Measurements from ENCODE around the gene ADGRG3.

ADGRG3 gene

DNA sequence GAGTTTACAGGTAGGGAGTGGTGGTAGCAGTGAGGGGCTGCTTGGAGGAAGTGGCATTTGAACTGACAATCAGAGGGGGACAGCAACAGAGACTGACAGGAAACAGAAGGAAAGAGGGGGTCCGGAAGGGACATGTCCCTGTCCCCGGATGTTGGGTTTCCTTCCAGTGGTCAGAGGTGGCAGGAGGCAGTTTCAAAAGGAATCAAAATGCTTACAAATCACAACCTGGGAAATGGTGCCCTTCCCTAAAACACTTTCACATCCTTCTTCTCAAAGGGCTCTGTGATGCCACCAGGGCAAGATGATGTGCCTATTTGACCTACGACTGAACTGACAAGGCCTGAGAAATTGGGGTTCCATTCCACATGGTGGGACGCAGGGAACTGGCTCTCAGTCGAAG, 20.0 kb upstream of the ADGRG3 start:
- Histone ChIP-seq H3K4me1 (ENCODE audit: insufficient read depth, low read length, poor library complexity, severe bottlenecking) (peaks cover 62% of the 10 kb centered on the region), H3K9ac (ENCODE audit: low read depth, low read length, poor library complexity, severe bottlenecking) (peak overlapping the region; percentile 25), H3K4me2 (ENCODE audit: low read depth, low read length, poor library complexity, severe bottlenecking) (peak overlapping the region; percentile 6), H3K27me3 (ENCODE audit: insufficient read depth, low read length, poor library complexity, severe bottlenecking) (no peaks in the 10 kb centered on the region), H4K20me1 (ENCODE audit: insufficient read depth, low read length, poor library complexity, severe bottlenecking) (no peaks in the 10 kb centered on the region), H3F3A (ENCODE audit: low read depth) (0 out of 2 replicates have a peak, but pooled peaks cover 3% of the 10 kb centered on the region), H3K79me2 (ENCODE audit: insufficient read depth, low read length) (no peaks in the 10 kb centered on the region), H3K36me3 (ENCODE audit: insufficient read depth, low read length) (no peaks in the 10 kb centered on the region), H3K4me3 (ENCODE audit: low read length, poor library complexity, severe bottlenecking) (no peak overlapping the region), H3K9me3 (ENCODE audit: insufficient read depth, low read depth, low read length) (no peaks in the 10 kb centered on the region), H3K9me2 (replicated peaks; ENCODE audit: low read depth, low read length) (no peaks in the 10 kb centered on the region), H2AFZ (ENCODE audit: low read length) (no peak overlapping the region)
- TF ChIP-seq, protein P1, sequence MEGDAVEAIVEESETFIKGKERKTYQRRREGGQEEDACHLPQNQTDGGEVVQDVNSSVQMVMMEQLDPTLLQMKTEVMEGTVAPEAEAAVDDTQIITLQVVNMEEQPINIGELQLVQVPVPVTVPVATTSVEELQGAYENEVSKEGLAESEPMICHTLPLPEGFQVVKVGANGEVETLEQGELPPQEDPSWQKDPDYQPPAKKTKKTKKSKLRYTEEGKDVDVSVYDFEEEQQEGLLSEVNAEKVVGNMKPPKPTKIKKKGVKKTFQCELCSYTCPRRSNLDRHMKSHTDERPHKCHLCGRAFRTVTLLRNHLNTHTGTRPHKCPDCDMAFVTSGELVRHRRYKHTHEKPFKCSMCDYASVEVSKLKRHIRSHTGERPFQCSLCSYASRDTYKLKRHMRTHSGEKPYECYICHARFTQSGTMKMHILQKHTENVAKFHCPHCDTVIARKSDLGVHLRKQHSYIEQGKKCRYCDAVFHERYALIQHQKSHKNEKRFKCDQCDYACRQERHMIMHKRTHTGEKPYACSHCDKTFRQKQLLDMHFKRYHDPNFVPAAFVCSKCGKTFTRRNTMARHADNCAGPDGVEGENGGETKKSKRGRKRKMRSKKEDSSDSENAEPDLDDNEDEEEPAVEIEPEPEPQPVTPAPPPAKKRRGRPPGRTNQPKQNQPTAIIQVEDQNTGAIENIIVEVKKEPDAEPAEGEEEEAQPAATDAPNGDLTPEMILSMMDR (conservative IDR thresholded peaks at IDR 0.05; ENCODE audit: low read length): no peak
- TF ChIP-seq EZH2phosphoT487 (IDR thresholded peaks at IDR 0.05; ENCODE audit: borderline replicate concordance): no peak

DNA sequence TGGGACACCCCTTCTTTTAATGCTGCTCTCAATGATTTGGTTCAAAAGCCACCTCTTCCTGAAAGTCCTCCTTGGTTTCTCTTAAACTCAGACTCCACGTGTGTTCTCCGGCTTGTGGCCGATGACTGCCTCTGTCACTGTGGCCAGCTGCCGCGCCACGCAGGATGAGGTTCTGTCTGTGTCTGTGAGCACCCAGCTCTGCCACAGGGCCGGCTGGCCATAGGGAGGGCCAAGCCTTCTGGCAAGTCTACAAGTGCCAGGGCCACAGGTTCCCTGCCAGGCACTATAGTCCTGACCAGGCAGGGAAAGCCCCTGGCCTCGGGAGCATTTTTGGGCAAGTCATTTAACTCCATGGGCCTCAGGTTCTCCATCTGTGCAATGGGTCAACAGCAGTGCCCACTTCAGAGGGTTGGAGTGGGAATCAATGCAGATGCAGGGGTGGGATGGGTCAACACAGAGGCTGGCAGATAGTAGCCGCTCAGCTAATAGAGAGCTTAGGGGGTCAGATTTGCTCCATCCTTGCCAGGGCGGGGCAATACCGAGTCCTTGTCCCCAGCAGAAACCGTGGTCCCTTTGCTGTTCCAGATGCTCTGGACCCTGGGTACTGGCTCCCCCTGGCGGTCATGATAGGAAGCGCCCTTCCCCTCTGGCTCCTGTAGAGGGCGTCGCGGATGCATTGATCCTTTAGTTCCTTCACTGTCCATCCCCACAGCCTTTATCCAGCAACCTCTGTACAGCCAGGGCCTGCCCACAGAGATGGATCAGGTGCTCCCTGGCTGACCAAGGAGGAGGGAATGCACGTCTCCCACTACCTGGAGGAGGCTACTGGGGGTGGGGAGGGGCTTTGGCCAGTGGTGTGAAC, 19.3 kb upstream of the ADGRG3 start:
- H3F3A ChIP-seq (ENCODE audit: low read depth): no peaks in the 10 kb centered on the region
- no peak overlapping the region for H3K4me3 ChIP-seq (ENCODE audit: low read length, poor library complexity, severe bottlenecking)
- H4K20me1 ChIP-seq (ENCODE audit: insufficient read depth, low read length, poor library complexity, severe bottlenecking): no peaks in the 10 kb centered on the region
- no peaks in the 10 kb centered on the region for H3K36me3 ChIP-seq (ENCODE audit: insufficient read depth, low read length)
- H2AFZ ChIP-seq (ENCODE audit: low read length): no peak overlapping the region
- no peaks in the 10 kb centered on the region for H3K9me2 ChIP-seq (replicated peaks; ENCODE audit: low read depth, low read length)
- H3K79me2 ChIP-seq (ENCODE audit: insufficient read depth, low read length): no peaks in the 10 kb centered on the region
- H3K9me3 ChIP-seq (ENCODE audit: insufficient read depth, low read depth, low read length): no peaks in the 10 kb centered on the region
- peaks cover 55% of the 10 kb centered on the region for H3K4me1 ChIP-seq (ENCODE audit: insufficient read depth, low read length, poor library complexity, severe bottlenecking)
- H3K9ac ChIP-seq (ENCODE audit: low read depth, low read length, poor library complexity, severe bottlenecking): no peak overlapping the region
- TF ChIP-seq EZH2phosphoT487 (IDR thresholded peaks at IDR 0.05; ENCODE audit: borderline replicate concordance): no peak
- TF ChIP-seq, protein P1 (conservative IDR thresholded peaks at IDR 0.05; ENCODE audit: low read length): peak; percentile 100
- H3K27me3 ChIP-seq (ENCODE audit: insufficient read depth, low read length, poor library complexity, severe bottlenecking): no peaks in the 10 kb centered on the region
- H3K4me2 ChIP-seq (ENCODE audit: low read depth, low read length, poor library complexity, severe bottlenecking): no peak overlapping the region

DNA sequence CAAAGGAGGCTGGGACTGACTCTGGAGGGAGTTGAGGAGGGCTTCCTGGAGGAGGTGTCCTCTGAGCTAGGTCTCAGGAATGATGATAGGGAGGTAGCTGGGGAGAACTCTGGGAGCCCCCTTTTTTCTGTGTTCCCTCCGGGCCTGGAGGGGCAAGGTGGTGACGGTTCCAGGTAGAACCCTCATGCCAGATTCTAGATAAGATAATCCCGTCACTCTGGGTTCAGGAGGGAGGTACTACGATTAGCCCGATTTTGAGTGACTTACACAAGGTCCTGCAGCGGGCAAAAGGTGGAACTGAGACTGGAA, 18.7 kb upstream of the ADGRG3 start:
- Histone ChIP-seq H3K4me3 (ENCODE audit: low read length, poor library complexity, severe bottlenecking) (no peak overlapping the region), H3K4me2 (ENCODE audit: low read depth, low read length, poor library complexity, severe bottlenecking) (no peak overlapping the region), H3K4me1 (ENCODE audit: insufficient read depth, low read length, poor library complexity, severe bottlenecking) (peaks cover 50% of the 10 kb centered on the region), H2AFZ (ENCODE audit: low read length) (no peak overlapping the region), H3K79me2 (ENCODE audit: insufficient read depth, low read length) (no peaks in the 10 kb centered on the region), H3K27me3 (ENCODE audit: insufficient read depth, low read length, poor library complexity, severe bottlenecking) (no peaks in the 10 kb centered on the region), H3F3A (ENCODE audit: low read depth) (no peaks in the 10 kb centered on the region), H3K9ac (ENCODE audit: low read depth, low read length, poor library complexity, severe bottlenecking) (no peak overlapping the region), H3K36me3 (ENCODE audit: insufficient read depth, low read length) (no peaks in the 10 kb centered on the region), H3K9me2 (replicated peaks; ENCODE audit: low read depth, low read length) (no peaks in the 10 kb centered on the region), H4K20me1 (ENCODE audit: insufficient read depth, low read length, poor library complexity, severe bottlenecking) (no peaks in the 10 kb centered on the region), H3K9me3 (ENCODE audit: insufficient read depth, low read depth, low read length) (no peaks in the 10 kb centered on the region)
- TF ChIP-seq EZH2phosphoT487 (IDR thresholded peaks at IDR 0.05; ENCODE audit: borderline replicate concordance): no peak
- TF ChIP-seq, protein P1 (conservative IDR thresholded peaks at IDR 0.05; ENCODE audit: low read length): no peak

Measured in Loucy (cell line).